Colonic mucosa (tissue), 4 donors: ENCODE data around the gene RPL3. TPM values are rescaled to one million over a fixed set of nuclear protein-coding genes. Genes with fewer than 3 reads are reported as not detected.

ENCODE experiments used
- DNase-seq: peaks from one replicate; pipeline ENCODE4 v3.0.0-alpha.2; 2020
- H3K27ac ChIP-seq: fragments of 200-600 bp; one replicate; pipeline ENCODE4 v1.8.0; 2021
- H3K27me3 ChIP-seq: fragments of 200-600 bp; one replicate; pipeline ENCODE4 v1.8.0; 2021
- H3K36me3 ChIP-seq: fragments of 200-600 bp; one replicate; pipeline ENCODE4 v1.8.0; 2021
- H3K4me1 ChIP-seq: fragments of 200-600 bp; one replicate; pipeline ENCODE4 v1.8.0; 2021; ENCODE audit warnings: mild to moderate bottlenecking
- H3K4me3 ChIP-seq: fragments of 200-600 bp; one replicate; pipeline ENCODE4 v1.8.0; 2021
- H3K9ac ChIP-seq, 2 donors: one replicate each; pipeline ENCODE4 v1.7.0; 2013; ENCODE audit warnings: control low read depth in 2 of 2, low read depth in 2 of 2, low read length in 2 of 2
- H3K9me3 ChIP-seq: fragments of 200-600 bp; one replicate; pipeline ENCODE4 v1.8.0; 2021
- intact Hi-C: fragments of 100-400 bp; cut with DNase I; formaldehyde crosslinking; loops from one replicate; pipeline ENCODE4 v1.14.1; 2022
- total RNA-seq, 2 donors: library from RNA; stranded (reverse); fragmentation: NEBNext Ultra II Directional in 1 of 2; extraction: Animal tissue kit (Norgen Biotek cat#: 25700) in 1 of 2; gene quantifications; one replicate each; pipeline ENCODE4 v1.2.1, GENCODE V29; 2021
- TF ChIP-seq, protein P1 (sequence below): fragments of 200-600 bp; IDR thresholded peaks from one replicate; pipeline ENCODE4 v1.8.0; 2022; ENCODE audit warnings: antibody characterized with exemption, mild to moderate bottlenecking
- donor health status: healthy.
- donor health status: DM: no; HTN: no; CAD: no.
- donor health status: DM: no; HTN: no; CAD: no.

The RPL3 gene
- total RNA-seq, 2 donors from 2014 or later, result 1,796 to 1,829 TPM

- Histone ChIP-seq H3K4me1 (no peaks in the 10 kb centered on the region), H3K27ac (no peak overlapping the region), H3K4me3 (no peak overlapping the region), H3K36me3 (no peaks in the 10 kb centered on the region), H3K27me3 (peaks cover 10% of the 10 kb centered on the region), H3K9ac (no peak overlapping the region), H3K9me3 (no peaks in the 10 kb centered on the region)
- TF ChIP-seq, protein P1, sequence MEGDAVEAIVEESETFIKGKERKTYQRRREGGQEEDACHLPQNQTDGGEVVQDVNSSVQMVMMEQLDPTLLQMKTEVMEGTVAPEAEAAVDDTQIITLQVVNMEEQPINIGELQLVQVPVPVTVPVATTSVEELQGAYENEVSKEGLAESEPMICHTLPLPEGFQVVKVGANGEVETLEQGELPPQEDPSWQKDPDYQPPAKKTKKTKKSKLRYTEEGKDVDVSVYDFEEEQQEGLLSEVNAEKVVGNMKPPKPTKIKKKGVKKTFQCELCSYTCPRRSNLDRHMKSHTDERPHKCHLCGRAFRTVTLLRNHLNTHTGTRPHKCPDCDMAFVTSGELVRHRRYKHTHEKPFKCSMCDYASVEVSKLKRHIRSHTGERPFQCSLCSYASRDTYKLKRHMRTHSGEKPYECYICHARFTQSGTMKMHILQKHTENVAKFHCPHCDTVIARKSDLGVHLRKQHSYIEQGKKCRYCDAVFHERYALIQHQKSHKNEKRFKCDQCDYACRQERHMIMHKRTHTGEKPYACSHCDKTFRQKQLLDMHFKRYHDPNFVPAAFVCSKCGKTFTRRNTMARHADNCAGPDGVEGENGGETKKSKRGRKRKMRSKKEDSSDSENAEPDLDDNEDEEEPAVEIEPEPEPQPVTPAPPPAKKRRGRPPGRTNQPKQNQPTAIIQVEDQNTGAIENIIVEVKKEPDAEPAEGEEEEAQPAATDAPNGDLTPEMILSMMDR, result no peak
- DNase-seq, result no peak
- intact Hi-C loops, result no loop called here
Observed at GRCh38 chr22:39355080-39355479, 35.7 kb upstream of the RPL3 start.

DNA sequence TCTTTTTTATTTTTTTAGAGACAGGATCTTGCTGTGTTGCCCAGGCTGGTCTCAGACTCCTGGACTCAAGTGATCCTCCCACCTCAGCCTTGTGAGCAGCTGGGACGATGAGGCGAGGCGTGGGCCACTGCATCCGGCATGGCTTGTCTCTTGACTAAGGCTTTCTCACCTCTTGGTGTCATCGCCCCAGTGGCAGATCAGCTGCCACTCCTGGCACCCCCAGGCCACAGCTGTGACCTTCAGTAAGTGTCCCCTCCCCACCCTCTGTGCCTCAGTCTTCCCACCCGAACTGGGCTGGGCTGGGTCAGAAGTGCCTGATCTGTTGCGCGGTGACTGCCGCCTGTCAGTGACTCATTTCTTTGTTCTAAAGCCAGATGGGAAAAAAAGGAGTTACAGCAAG, 33.9 kb upstream of the RPL3 start:
- H3K9me3 ChIP-seq, result no peaks in the 10 kb centered on the region
- H3K27ac ChIP-seq, result no peak overlapping the region
- H3K36me3 ChIP-seq, result no peaks in the 10 kb centered on the region
- TF ChIP-seq, protein P1, result no peak
- peaks cover 17% of the 10 kb centered on the region for H3K27me3 ChIP-seq
- H3K9ac ChIP-seq, result no peak overlapping the region
- intact Hi-C loops, result no loop called here
- H3K4me3 ChIP-seq, result no peak overlapping the region
- H3K4me1 ChIP-seq, result no peaks in the 10 kb centered on the region
- DNase-seq, result no peak

GRCh38 chr22:39352306-39352891, 33.0 kb upstream of the RPL3 start:
- H3K4me3 ChIP-seq, result no peak overlapping the region
- intact Hi-C loops, result no loop called here
- H3K9me3 ChIP-seq, result no peaks in the 10 kb centered on the region
- TF ChIP-seq, protein P1, result no peak
- no peaks in the 10 kb centered on the region for H3K4me1 ChIP-seq
- DNase-seq, result no peak
- H3K36me3 ChIP-seq, result no peaks in the 10 kb centered on the region
- no peak overlapping the region for H3K9ac ChIP-seq
- no peak overlapping the region for H3K27ac ChIP-seq
- peaks cover 17% of the 10 kb centered on the region for H3K27me3 ChIP-seq

DNA sequence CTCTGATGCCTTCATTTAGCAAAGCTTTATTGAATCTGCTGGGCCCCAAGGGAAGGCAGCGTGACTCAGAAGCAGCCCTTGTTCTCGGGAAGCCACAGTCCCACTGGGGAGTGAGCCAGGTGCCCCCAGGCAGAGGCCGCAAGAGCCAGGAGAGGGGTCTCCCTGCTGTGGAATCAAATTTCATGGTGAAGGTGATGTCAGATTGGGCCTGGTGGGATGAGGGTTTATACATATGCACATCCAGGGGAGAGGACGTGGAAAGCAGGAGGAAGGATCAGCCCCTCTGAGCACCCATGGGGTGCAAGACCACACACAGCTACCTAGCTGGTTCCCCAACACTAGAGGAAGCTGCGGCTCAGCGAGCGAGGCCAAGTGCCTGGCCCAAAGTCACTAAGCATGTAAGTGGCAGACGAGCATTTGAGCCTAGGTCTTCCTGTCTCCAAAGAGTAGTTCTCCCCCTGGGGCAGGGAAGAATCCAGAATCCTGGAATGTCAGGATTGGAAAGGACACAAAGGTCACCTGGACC, 32.3 kb upstream of the RPL3 start:
- Histone ChIP-seq H3K9me3 (no peaks in the 10 kb centered on the region), H3K36me3 (no peaks in the 10 kb centered on the region), H3K27ac (no peak overlapping the region), H3K4me1 (no peaks in the 10 kb centered on the region), H3K27me3 (peaks cover 17% of the 10 kb centered on the region), H3K9ac (no peak overlapping the region), H3K4me3 (no peak overlapping the region)
- no peak for DNase-seq
- intact Hi-C loops, result no loop called here
- TF ChIP-seq, protein P1, result no peak

- Histone ChIP-seq H3K9me3 (no peaks in the 10 kb centered on the region), H3K27me3 (peaks cover 17% of the 10 kb centered on the region), H3K4me3 (peak overlapping the region; percentile 29), H3K9ac (peak overlapping the region in 1 of 2 donors; percentile 72), H3K27ac (no peak overlapping the region), H3K4me1 (no peaks in the 10 kb centered on the region), H3K36me3 (no peaks in the 10 kb centered on the region)
- intact Hi-C loops, result no loop called here
- DNase-seq, result no peak
- TF ChIP-seq, protein P1, result no peak
Observed at GRCh38 chr22:39350757-39351688, 31.6 kb upstream of the RPL3 start.
